ENCODE measurements around the gene CALD1.
A peak's percentile ranks its signal among the peaks of the same experiment; 100 is the strongest.

Gene CALD1

DNA sequence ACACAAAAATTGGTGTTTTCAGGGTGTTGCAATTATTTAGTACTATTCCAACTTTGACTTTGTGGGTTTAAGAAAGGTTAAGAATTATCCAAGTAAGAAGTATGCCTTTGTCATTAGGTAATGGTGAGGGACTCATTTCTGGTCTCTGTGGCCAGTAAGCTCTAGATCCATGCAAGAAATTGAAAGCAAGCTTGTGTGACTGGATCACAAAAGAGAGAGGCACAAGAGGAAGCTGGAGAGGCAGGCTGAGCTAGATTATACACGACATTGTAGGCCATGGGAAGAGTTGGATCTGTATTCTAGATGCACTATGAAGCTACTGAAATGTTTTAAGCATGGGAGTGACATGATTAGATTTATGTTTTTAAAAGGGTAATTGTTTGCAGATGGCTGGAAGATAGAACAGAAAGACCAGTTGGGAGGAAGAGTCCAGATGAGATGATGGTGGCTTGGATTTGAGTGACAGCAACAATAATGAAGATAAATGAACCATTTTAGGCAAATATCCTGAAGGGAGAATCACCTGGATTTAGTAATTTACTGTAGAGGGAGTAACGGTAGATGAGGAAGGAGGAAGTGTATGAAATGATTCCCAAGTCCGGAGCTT is 50.0 kb downstream of the CALD1 start:
- no peak for DNase-seq

DNA sequence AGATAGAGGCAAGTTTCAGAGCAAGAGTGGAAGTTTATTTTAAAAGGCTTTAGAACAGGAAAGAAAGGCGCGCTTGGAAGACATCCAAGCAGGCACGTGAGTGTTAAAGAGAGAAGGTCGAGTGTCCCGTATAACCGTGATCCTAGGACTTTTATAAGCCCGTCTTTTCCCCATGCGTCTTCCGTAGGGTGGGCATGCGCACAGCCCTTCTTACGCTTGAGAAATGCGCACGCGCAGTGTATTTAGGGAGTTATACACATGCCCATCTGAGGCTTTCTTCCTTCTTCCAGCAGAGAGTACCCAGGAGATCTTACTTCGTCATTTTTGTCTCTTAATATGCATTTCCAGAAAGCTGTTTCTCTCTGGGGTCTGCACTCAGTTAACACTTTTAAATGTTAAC is 52.4 kb downstream of the CALD1 start:
- peak; percentile 15 for DNase-seq

GRCh38 chr7:134832367-134832766 is 52.9 kb downstream of the CALD1 start:
- DNase-seq, result no peak

GRCh38 chr7:134834689-134835462 is 55.4 kb downstream of the CALD1 start:
- DNase-seq, result no peak

DNA sequence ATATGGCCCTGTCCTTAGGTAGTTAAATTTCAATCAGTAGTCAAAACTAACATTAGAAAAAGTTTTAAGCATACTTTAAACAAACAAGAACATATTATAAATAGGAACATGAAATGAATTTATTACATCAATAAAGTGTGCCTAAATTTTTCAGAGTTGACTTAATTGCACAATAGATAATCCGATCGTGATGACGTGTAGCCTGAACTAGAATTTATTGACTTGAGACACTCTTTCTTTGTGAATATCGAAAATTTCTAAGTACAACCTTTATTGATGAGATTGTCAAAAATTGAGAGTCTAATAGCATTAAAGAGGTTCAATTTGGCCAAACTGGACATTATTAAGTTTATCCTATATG is 56.0 kb downstream of the CALD1 start:
- DNase-seq, result no peak

DNA sequence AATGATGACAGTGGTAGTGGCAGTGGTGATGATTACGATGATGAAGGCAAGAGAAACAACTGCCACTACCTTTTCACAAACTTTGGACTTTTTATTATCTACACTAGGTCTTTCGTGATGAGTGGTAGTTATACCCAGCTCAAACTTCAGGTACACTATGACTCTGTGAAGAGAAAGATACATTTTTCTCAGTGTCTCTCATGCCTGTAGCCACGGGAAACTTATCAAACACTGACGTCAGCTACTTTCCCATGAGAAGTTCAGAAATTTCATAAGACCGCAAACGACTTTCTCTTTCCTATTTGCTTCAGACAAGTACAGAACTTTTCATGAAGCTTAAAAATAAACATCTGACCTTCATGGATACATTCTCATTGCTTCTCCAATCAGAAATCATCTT is 57.0 kb downstream of the CALD1 start:
- peak; percentile 23 for DNase-seq

DNA sequence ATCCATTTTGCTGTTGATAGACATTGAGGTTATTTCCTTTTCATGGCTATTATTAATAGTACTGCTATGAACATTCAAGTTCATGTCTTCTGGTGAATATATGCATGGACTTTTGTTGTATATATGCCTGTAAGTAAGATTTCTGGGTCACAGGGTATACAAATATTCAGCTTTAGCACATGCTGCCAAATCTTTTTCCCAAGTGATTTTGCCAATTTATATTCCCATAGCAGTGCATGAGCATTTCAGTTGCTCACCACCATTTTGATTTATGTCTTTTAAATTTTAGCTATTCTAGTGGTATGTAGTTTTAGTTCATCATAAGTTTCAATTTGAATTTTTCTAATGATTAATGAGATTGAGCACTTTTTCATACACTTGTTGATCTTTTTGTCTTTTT is 59.9 kb downstream of the CALD1 start:
- no peak for DNase-seq

DNA sequence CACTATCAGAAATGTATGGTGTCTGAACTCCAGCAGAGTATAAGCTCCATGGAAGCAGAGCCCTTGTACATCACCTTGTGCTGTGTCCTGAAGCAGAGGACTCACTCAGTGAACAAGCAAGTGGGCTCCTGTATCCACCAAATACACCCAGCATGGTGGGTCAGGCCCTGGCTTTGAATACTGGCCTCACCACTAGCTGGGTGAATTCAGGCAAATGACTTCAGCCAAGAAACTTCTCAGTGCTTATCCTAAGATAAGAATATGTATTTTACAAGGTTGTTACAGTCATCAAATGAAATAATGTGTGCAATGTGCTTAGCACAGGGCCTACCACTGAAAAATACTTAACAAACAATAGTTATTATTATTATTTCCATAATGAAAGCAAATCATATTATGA is 62.6 kb downstream of the CALD1 start:
- no peak for DNase-seq

DNA sequence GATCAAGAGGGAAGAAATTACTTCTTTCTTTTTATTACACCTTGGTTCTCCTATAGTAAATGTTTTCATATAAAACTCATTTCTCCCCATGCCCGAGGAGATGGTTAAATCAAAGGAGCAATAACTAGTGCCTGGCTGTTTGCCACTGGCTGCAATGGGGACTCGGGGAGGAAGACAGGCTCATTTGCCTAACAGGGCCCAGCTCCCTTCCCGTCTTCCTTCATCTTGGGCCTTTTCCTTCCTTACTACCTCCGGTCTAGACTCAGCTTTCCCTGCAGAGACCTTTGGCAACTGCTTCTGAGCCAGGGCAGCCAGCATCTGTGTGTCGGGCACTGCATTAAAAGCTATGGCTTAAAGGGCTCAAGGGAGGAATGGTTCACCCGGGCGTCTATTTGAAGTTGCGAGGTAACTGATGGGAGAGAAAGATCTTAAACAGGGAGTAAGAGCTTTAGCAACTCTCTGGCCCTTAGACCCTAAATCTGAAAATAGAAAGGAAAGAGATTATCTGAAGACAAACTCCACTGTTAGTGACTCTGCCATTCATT is 63.5 kb downstream of the CALD1 start:
- DNase-seq, result no peak

- no peak for DNase-seq
Measured at GRCh38 chr7:134844200-134844599, 64.8 kb downstream of the CALD1 start.

GRCh38 chr7:134845461-134845860 is 66.0 kb downstream of the CALD1 start:
- DNase-seq, result peak; percentile 13

DNA sequence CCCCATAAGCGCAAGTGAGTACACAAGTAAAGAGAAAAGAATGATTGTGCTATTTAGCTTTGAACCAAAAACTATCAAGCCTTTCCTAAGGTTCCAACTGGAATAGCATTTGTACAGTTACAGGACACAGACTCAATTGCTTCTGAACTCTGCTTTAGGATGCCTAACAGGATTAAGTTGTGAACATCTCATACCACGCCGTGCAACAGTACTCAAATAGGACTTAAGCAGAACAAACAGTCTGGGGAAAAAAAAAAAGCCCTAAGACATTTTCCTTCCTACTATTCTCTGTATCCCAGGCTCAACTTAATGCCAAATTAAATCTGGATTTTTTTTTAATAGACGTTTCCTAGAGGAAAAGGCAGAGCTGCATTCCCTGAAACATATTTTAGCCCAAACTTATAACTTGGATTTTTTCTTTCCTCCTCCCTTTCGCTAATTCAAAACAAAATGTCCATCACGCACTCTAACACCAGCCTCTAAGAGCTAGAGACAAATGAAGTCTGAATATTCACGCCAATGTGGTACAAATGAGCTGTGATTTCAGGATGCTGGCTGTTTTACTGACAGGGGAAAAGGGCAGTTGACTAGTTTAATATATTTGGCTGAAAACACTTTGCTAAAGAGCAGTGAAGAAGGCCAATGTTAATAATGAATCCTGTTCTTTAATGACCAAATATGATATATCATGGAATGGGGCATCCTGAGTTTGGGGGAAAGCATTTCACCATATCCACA is 68.6 kb downstream of the CALD1 start:
- no peak for DNase-seq

- DNase-seq, result no peak
Measured at GRCh38 chr7:134850066-134850465, 70.6 kb downstream of the CALD1 start.

- DNase-seq, result no peak
Measured at GRCh38 chr7:134851141-134851540, 71.7 kb downstream of the CALD1 start.

DNA sequence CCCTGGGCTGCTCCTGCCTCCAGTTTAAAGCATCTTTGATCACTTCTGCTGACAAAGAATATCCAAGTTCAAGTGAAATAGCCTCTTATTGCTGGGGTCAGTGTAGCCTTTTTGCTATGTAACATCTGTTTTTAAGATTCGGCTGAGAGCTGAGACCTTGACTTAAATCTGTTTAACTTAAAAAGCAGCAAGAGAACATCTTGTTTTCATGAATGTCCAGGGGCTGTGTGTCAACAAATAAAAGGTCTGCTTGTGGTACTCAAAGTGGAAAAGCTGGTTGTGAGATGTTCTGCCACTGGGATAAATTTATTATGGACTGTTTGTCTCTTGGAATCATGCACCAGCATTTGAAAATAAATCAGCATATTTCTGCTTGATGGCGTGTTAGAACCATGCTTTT is 73.2 kb downstream of the CALD1 start:
- no peak for DNase-seq

- no peak for DNase-seq
Measured at GRCh38 chr7:134854816-134855215, 75.4 kb downstream of the CALD1 start.

DNA sequence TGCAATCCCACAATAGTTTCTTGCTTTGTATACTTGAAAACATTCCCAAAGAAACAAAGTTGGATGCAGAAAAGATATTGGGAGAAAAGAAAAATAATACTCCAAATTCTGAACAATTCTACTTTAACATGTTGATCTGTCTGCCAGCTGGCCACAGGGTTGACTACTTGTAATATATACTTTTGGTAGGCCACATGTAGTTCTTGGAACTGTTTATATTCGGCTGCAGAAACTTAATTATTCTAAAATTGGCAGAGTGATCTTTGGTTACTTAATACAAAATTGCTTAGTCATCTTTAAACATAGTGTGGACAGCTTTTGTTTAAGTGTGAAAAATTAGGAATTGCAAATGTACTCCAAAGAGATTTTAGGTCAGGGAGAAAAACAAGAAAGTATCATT is 76.0 kb downstream of the CALD1 start:
- DNase-seq, result no peak

DNA sequence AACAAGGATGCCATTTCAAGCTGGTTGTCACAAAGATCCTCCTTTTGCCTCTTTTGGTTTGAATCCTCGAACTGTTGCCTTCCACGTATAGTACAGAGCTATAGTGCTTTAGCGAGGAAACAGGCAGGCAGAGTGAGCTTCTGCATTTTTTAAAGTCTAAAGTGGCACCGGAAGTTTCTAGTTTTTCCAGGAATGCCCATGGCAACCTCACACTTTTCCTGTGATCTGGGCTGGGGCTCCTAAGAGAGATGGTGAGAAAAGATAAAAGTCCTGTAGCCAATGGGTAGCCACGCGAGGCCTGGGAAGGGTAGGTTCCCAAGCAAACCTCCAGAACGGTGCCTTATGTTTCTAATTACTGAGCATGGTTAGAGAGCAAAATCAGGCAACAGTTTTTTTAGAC is 76.7 kb downstream of the CALD1 start:
- no peak for DNase-seq

GRCh38 chr7:134856691-134857090 is 77.3 kb downstream of the CALD1 start:
- no peak for DNase-seq

- DNase-seq, result no peak
Measured at GRCh38 chr7:134857958-134858357, 78.5 kb downstream of the CALD1 start.

- DNase-seq, result no peak
Measured at GRCh38 chr7:134859783-134860182, 80.3 kb downstream of the CALD1 start.

GRCh38 chr7:134865001-134865845 is 85.8 kb downstream of the CALD1 start:
- peak; percentile 7 for DNase-seq

DNA sequence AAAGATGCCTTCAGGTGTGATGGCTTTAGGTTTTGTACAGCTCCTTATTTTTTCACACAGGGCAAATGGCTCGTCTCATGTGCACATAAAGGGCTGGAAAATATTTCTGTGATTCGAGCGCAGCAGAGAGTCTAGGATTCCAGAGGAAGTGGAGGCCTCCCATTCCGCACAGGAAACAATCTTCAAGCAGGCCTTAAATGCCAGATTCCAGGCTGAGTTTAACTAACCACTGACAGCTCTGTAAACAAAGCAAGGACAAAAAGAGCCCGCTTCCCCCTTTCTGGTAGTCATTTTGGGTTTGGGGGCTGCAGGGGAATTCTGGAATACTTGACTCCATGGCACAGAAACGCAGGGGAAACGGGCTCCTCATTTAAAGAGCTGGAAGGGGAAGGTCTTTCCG is 87.2 kb downstream of the CALD1 start:
- DNase-seq, result no peak
